WTC11 (cell line): ENCODE measurements around the gene POLR2E. TPM values are rescaled to one million over a fixed set of nuclear protein-coding genes. Genes with fewer than 3 reads are reported as not detected.

ENCODE experiments used
- ATAC-seq: fragments of 200-7000 bp; cut with Tn5 transposase; 2 replicates; pipeline ENCODE4 v1.10.0; 2021; ENCODE audit warnings: mild to moderate bottlenecking, moderate library complexity
- CTCF ChIA-PET: fragments of 300-600 bp; sonication (Branson Sonifier 250); formaldehyde crosslinking; loops from one replicate; lab custom pipeline; 2021; ENCODE audit warnings: antibody characterized with exemption; lab: Charles Lee
- POLR2A ChIA-PET: fragments of 350-600 bp; sonication (Branson Sonifier 250); formaldehyde crosslinking; loops from one replicate; lab custom pipeline; 2021; ENCODE audit warnings: antibody characterized with exemption; lab: Charles Lee
- DNase-seq: peaks from one replicate; pipeline ENCODE4 v3.0.0; 2021; ENCODE audit warnings: low spot score
- H3K27ac Mint-ChIP-seq: 2 replicates; pipeline ENCODE4 v1.8.0; 2021; ENCODE audit warnings: mixed read lengths
- H3K27me3 Mint-ChIP-seq: 2 replicates; pipeline ENCODE4 v1.8.0; 2021; ENCODE audit warnings: low read depth, mild to moderate bottlenecking, moderate library complexity, mixed read lengths
- H3K36me3 Mint-ChIP-seq: 2 replicates; pipeline ENCODE4 v1.8.0; 2021; ENCODE audit warnings: mixed read lengths
- H3K4me1 Mint-ChIP-seq: 2 replicates; pipeline ENCODE4 v1.8.0; 2022; ENCODE audit warnings: mixed read lengths
- H3K4me3 Mint-ChIP-seq: 2 replicates; pipeline ENCODE4 v1.8.0; 2021; ENCODE audit warnings: mild to moderate bottlenecking, moderate library complexity, mixed read lengths
- H3K9me3 Mint-ChIP-seq: 2 replicates; pipeline ENCODE4 v1.8.0; 2021; ENCODE audit warnings: mixed read lengths
- AFF4 ChIP-seq: sonication (generic); formaldehyde crosslinking; IDR thresholded peaks from 2 replicates; pipeline ENCODE4 v1.8.1; 2023; ENCODE audit warnings: mild to moderate bottlenecking, missing genetic modification reagents, borderline replicate concordance
- ATF6 ChIP-seq: sonication (generic); formaldehyde crosslinking; IDR thresholded peaks from 2 replicates; pipeline ENCODE4 v1.8.1; 2023; ENCODE audit warnings: mild to moderate bottlenecking, missing genetic modification reagents
- CREM ChIP-seq: sonication (generic); formaldehyde crosslinking; IDR thresholded peaks from 2 replicates; pipeline ENCODE4 v1.8.1; 2022; ENCODE audit warnings: mild to moderate bottlenecking, missing genetic modification reagents, moderate library complexity
- ESRRA ChIP-seq: sonication (generic); formaldehyde crosslinking; IDR thresholded peaks from 2 replicates; pipeline ENCODE4 v1.8.1; 2022; ENCODE audit warnings: mild to moderate bottlenecking, missing genetic modification reagents, borderline replicate concordance
- FOXP4 ChIP-seq: sonication (generic); formaldehyde crosslinking; IDR thresholded peaks from 2 replicates; pipeline ENCODE4 v1.8.0; 2022; ENCODE audit warnings: mild to moderate bottlenecking, missing genetic modification reagents
- GTF2I ChIP-seq: fragments of 250-450 bp; sonication (Bioruptor Pico); conservative IDR thresholded peaks from 2 replicates; pipeline ENCODE4 v1.4.0; 2021; ENCODE audit warnings: mild to moderate bottlenecking
- HMGXB4 ChIP-seq: sonication (generic); formaldehyde crosslinking; IDR thresholded peaks from 2 replicates; pipeline ENCODE4 v1.8.1; 2023; ENCODE audit warnings: mild to moderate bottlenecking, moderate library complexity, missing genetic modification reagents
- KAT7 ChIP-seq: sonication (generic); formaldehyde crosslinking; IDR thresholded peaks from 2 replicates; pipeline ENCODE4 v1.8.1; 2023; ENCODE audit warnings: missing genetic modification reagents, mild to moderate bottlenecking, borderline replicate concordance
- MAX ChIP-seq: sonication (generic); formaldehyde crosslinking; IDR thresholded peaks from 2 replicates; pipeline ENCODE4 v1.8.0; 2022; ENCODE audit warnings: mild to moderate bottlenecking, missing genetic modification reagents
- NR1H2 ChIP-seq: sonication (generic); formaldehyde crosslinking; IDR thresholded peaks from 2 replicates; pipeline ENCODE4 v1.9.0; 2021; ENCODE audit warnings: mild to moderate bottlenecking, moderate library complexity, missing genetic modification reagents
- SMAD4 ChIP-seq: sonication (generic); formaldehyde crosslinking; IDR thresholded peaks from 2 replicates; pipeline ENCODE4 v1.8.0; 2022; ENCODE audit warnings: mild to moderate bottlenecking, missing genetic modification reagents
- TCF7 ChIP-seq: sonication (generic); formaldehyde crosslinking; IDR thresholded peaks from 2 replicates; pipeline ENCODE4 v1.8.0; 2022; ENCODE audit warnings: mild to moderate bottlenecking, low read depth, missing genetic modification reagents, moderate library complexity
- USF2 ChIP-seq: sonication (generic); formaldehyde crosslinking; IDR thresholded peaks from 2 replicates; pipeline ENCODE4 v1.8.1; 2023; ENCODE audit warnings: mild to moderate bottlenecking, missing genetic modification reagents, moderate library complexity
- ZBTB21 ChIP-seq: sonication (generic); formaldehyde crosslinking; IDR thresholded peaks from 2 replicates; pipeline ENCODE4 v1.8.1; 2023; ENCODE audit warnings: mild to moderate bottlenecking, missing genetic modification reagents, borderline replicate concordance
- ZNF138 ChIP-seq: sonication (generic); formaldehyde crosslinking; conservative IDR thresholded peaks from 2 replicates; pipeline ENCODE4 v1.8.1; 2022; ENCODE audit warnings: mild to moderate bottlenecking, moderate library complexity, missing genetic modification reagents
- ZNF232 ChIP-seq: sonication (generic); formaldehyde crosslinking; IDR thresholded peaks from 2 replicates; pipeline ENCODE4 v1.8.0; 2022; ENCODE audit warnings: mild to moderate bottlenecking, missing genetic modification reagents
- ZNF317 ChIP-seq: sonication (generic); formaldehyde crosslinking; IDR thresholded peaks from 2 replicates; pipeline ENCODE4 v1.8.1; 2023; ENCODE audit warnings: low read depth, mild to moderate bottlenecking, moderate library complexity, missing genetic modification reagents, borderline replicate concordance
- ZNF416 ChIP-seq: fragments of 250-450 bp; sonication (Bioruptor Pico); IDR thresholded peaks from 2 replicates; pipeline ENCODE4 v1.9.0; 2021; ENCODE audit warnings: mild to moderate bottlenecking, inconsistent platforms
- ZNF425 ChIP-seq: fragments of 250-450 bp; sonication (Bioruptor Pico); conservative IDR thresholded peaks from 2 replicates; pipeline ENCODE4 v1.9.0; 2021; ENCODE audit warnings: mild to moderate bottlenecking
- ZNF671 ChIP-seq: fragments of 250-450 bp; sonication (Bioruptor Pico); IDR thresholded peaks from 2 replicates; pipeline ENCODE4 v1.8.0; 2021; ENCODE audit warnings: mild to moderate bottlenecking
- total RNA-seq: library from RNA; stranded (reverse); gene quantifications from 3 replicates; pipeline ENCODE4 v1.2.3, GENCODE V29; 2021

The POLR2E gene
- total RNA-seq, 1 experiment from 2014 or later = 275 TPM

GRCh38 chr19:1088416-1089010, 6.7 kb downstream of the POLR2E start:
- Mint-ChIP-seq H3K4me1 (no peaks in the 10 kb centered on the region), H3K9me3 (no peaks in the 10 kb centered on the region), H3K27me3 (no peaks in the 10 kb centered on the region), H3K4me3 (no peak overlapping the region), H3K27ac (no peak overlapping the region), H3K36me3 (peaks cover 17% of the 10 kb centered on the region)
- DNase-seq (no peak), ATAC-seq (no peak)
- ChIA-PET CTCF (interaction anchor here (2.5 kb wide), 1 partner anchor 23 kb away, joined by 7 read pairs; no protein-coding TSS in a partner anchor), POLR2A (interaction anchor here (0.6 kb wide), 1 partner anchor 47 kb away, joined by 3 read pairs; no protein-coding TSS in a partner anchor)
- no peak for TF ChIP-seq FOXP4

GRCh38 chr19:1087813-1088415, 7.3 kb downstream of the POLR2E start:
- no peaks in the 10 kb centered on the region for H3K9me3 Mint-ChIP-seq
- H3K4me3 Mint-ChIP-seq = no peak overlapping the region
- H3K27ac Mint-ChIP-seq = peak overlapping the region; percentile 79
- H3K36me3 Mint-ChIP-seq = peaks cover 17% of the 10 kb centered on the region
- no peak for ATAC-seq
- H3K27me3 Mint-ChIP-seq = no peaks in the 10 kb centered on the region
- ChIA-PET POLR2A (no interaction called here), CTCF (interaction anchor here (2.5 kb wide), 1 partner anchor 23 kb away, joined by 7 read pairs; no protein-coding TSS in a partner anchor)
- no peak for DNase-seq
- H3K4me1 Mint-ChIP-seq = no peaks in the 10 kb centered on the region
- TF ChIP-seq ATF6 = no peak
- TF ChIP-seq USF2 = no peak
- TF ChIP-seq HMGXB4 (CRISPR knock-in tag) = no peak
- TF ChIP-seq ZNF317 = no peak
- no peak for TF ChIP-seq KAT7 (CRISPR knock-in tag)
- TF ChIP-seq AFF4 (CRISPR knock-in tag) = no peak
- no peak for TF ChIP-seq CREM (CRISPR knock-in tag)
- TF ChIP-seq ESRRA = no peak
- no peak for TF ChIP-seq TCF7
- TF ChIP-seq ZNF138 = no peak
- no peak for TF ChIP-seq ZBTB21 (CRISPR knock-in tag)
- TF ChIP-seq ZNF425 (CRISPR knock-in tag) = no peak
- TF ChIP-seq ZNF671 (CRISPR knock-in tag) = no peak
- TF ChIP-seq GTF2I = no peak
- no peak for TF ChIP-seq ZNF232 (CRISPR knock-in tag)
- no peak for TF ChIP-seq ZNF416
- no peak for TF ChIP-seq SMAD4
- TF ChIP-seq NR1H2 (CRISPR knock-in tag) = no peak
- no peak for TF ChIP-seq MAX (CRISPR knock-in tag)
